GM19395 (cell line): ENCODE measurements around the gene LIX1L.

Experiments used
- ATAC-seq: cut with Tn5 transposase; IDR thresholded peaks from one replicate; pipeline ENCODE4 v1.9.1; 2021; ENCODE audit warnings: mild to moderate bottlenecking, moderate library complexity; ENCODE audit not compliant: unreplicated experiment

LIX1L gene

DNA sequence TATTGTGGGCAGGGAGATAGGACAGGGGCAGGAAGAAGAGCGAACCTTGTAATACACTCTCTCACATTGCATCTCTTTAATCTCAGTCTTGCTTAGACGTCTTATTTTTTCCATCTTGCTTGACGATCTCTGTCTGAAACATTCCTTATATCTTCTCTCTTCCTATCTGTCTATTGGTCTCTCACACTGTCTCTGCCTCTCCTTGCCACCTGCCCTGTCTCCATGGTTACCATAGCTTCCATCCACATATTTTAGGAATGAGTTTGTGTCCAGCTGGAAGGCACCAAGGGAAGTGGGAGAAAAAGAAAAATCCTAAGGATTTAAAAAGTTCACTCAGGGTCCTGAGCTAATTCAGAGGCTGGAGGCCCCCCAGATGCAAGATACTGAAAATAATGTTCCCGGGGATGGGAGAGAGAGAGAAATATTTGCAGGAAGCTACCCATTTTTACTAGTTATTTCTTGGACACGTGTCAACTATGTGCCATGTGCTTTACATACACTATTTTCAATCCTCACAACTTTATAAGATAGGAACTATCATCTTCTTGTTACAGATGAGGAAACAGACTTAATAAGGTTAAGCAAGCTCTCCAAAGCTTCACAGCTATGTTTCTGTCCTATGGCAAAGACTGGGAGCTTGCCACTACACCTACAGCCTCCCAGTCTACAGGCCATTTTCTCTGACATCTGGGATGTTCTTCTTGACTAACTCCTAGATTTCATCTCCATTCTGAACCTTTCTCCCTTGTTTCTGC lies 5.6 kb upstream of the LIX1L start:
- no peak for ATAC-seq

- no peak for ATAC-seq
Measured at GRCh38 chr1:145962157-145963102, 4.6 kb upstream of the LIX1L start.

GRCh38 chr1:145961425-145962156 lies 3.8 kb upstream of the LIX1L start:
- no peak for ATAC-seq

DNA sequence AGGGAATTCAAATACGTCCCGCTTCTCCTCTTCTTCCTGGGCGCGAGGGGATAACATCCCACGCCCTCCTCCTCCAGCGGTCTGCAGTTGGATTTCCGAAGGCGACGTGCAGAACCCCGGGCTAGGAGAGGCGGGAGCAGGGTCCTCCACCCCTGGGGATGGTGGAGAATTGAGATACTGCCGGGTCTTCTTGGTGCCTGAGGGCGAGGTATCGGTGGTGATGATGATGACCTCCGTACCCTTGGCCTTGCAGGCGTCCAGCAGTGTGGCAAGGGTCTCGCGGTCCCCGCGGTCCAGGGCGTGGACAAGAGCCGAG lies 3.2 kb upstream of the LIX1L start:
- no peak for ATAC-seq

- ATAC-seq, result no peak
Measured at GRCh38 chr1:145960468-145961108, 2.8 kb upstream of the LIX1L start.

GRCh38 chr1:145959957-145960467 lies 2.2 kb upstream of the LIX1L start:
- no peak for ATAC-seq

DNA sequence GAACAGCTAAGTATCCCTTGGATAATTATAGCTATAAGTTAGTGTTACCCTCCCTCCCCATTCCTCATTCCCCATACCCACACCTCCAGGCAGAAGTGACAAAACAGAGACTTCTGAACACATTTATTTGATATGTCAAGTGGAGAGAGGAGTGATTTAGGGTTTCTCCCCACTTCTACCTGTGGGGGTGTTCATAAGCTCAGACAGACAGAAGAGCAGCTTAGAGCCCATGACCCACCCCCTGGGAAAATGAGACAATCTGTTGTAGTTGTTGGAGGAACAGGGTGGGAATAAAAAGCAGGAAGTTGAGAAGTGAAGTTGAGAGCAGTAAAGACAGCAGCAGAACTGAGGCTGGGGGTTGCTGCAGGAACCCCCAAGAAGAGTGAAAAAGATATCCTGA lies 1.5 kb upstream of the LIX1L start:
- no peak for ATAC-seq

DNA sequence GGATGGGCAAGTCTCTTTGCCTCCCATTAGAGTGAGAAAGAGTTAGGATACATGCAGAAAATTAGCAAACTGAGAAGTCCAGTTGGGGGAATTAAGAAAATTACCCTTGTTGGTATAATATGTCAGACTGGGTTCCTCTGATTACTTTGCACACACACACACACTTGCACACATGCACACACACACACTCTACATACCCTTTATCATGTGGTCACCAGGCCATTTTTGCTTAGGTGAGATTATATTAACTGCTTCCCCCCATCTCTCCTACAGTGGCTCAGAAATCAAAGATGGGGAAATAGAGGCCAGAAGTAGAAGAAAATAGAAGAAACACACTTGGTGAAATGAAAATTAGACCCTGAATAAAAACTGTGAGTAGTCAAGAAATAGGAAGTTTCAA lies 917 bp upstream of the LIX1L start:
- ATAC-seq, result no peak

DNA sequence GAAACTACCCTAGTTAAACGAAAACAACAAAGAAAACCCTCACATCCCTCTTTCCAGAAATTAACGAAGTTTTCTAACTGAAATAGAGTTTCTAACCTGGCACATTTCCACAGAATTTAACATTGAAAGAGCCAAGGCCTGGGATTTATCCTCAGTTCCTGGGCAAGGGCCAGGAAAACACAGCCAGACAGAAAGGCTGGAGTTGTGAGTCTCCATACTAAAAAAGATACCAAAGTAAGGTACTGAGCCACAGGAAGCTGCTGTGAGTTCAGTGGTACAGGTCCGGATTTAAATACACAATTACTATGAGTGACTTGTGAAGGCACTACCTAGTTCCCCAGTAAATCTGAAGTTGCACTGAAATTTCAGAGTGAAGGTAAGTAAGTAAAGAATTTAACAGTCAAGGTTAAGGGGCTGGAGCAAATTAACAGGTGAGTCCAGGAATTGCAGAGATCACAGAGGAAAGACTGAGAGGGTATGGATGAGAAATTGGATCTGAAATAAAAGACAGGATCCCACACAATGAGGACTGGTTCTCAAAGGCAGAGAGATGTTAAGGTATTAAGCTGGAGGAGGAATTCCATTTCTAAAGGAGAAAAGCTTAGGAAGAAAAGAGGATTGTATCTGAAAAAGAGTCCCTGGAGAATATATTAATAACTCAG lies 905 bp downstream of the LIX1L start:
- no peak for ATAC-seq

- ATAC-seq, result no peak
Measured at GRCh38 chr1:145956361-145956760, 1.5 kb downstream of the LIX1L start.

- no peak for ATAC-seq
Measured at GRCh38 chr1:145955436-145955835, 2.4 kb downstream of the LIX1L start.

DNA sequence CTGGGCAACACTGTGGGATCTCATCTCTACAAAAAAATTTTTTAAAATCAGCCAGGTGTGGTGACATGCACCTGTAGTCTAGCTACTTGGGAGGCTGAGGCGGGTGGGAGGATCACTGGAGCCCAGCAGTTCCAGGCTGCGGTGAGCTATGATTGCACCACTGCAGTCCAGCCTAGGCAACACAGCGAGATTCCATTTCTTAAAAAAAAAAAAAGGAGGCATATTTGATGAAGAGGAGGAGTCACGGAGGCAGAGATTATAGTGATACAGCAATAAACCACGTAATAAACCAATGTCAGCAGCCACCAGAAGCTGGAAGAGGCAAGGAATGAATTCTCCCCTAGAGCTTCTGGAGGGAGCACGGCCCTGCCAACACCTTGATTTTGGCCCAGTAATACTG lies 4.0 kb downstream of the LIX1L start:
- ATAC-seq, result no peak

DNA sequence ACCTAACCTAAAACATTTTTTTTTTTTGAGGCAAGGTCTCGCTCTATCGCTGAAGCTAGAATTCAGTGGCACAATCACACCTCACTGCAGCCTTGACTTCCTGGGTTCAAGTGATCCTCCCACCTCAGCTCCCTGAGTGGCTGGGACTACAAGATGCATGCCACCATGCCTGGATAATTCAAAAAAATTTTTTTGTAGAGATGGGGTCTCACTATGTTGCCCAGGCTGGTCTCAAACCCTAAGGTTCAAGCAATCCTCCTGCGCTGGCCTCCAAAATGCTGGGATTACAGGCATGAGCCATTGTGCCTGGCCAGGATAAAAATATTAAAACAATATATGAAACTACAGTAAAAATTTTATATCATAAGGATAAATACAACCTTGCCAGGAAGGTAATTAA lies 4.9 kb downstream of the LIX1L start:
- no peak for ATAC-seq

DNA sequence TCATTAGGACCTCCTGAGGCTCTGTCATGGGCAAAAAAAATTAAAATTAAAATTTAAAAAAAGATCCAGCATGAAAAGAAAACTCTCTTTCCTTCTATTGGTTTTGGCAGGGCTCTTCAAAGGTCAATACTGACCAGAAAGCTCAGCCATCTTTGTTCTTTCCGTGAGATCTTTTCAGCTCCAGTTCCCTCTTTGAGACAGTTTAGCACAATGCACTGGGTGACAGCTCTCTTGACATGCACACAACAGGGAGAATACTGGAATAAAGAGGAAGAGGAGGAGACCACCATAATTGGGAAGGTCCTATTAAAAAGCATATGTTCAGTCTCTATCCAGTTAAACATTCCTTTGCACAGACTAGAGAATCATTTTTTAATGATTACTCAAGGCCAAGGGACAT lies 6.3 kb downstream of the LIX1L start:
- no peak for ATAC-seq

- ATAC-seq, result no peak
Measured at GRCh38 chr1:145949219-145949618, 8.6 kb downstream of the LIX1L start.

DNA sequence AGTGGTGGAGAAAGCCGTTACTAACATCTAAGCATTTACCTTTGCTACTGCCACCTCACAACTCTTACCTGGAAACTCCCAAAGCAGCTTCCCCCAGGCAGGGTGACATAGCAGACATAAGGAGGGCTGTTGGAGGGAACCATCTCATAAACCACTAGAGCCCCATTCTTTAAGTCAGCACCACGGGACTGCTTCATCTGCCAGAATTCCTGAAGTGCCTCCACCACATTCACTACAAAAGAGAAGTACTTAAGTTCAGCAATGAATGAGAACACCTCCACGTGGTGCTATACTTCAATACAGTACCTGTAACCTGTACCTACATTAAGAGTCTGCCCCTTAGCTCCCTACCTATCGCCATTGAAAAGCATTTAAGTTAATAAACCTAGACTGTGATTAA lies 10.3 kb downstream of the LIX1L start:
- ATAC-seq, result no peak

DNA sequence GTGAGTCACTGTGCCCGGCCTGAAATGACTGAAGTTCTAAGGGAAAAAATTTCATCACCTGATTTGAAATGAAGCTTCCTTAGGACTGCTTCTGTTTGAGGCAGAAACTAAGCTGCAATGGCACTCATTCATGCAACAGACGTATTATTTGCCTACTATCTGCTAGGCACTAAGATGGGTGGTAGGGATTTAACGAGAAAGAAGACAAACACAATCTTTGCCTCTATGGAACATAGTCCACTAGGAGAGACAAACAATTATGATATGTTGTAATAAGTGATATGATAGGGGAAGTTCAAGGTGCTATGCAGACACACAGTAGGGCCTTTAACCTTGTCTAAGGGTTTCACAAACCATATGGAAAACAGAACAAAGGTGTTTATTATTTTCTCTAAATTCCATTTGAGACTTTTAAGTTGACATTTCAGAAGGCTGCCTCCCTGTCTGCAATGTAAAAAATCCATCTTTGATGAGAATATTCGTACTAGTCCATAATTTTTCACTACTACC lies 11.3 kb downstream of the LIX1L start:
- ATAC-seq, result no peak

DNA sequence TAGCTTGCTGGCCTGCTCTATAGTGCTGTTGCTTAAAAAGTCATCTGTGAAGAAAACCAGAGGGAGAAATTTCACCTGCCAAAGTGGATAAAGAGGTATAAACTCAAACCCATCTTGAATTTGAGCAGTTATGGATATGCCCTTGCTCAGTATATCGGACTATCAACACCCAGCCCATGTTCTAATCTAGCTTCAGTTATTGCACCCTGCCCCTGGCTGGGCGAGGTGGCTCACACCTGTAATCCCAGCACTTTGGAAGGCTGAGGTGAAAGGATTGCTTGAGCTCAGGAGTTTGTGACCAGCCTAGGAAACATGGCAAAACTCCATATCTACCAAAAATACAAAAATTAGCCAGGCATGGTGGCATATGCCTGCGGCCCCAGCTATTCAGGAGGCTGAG lies 13.3 kb downstream of the LIX1L start:
- no peak for ATAC-seq

GRCh38 chr1:145942871-145943270 lies 14.9 kb downstream of the LIX1L start:
- no peak for ATAC-seq

DNA sequence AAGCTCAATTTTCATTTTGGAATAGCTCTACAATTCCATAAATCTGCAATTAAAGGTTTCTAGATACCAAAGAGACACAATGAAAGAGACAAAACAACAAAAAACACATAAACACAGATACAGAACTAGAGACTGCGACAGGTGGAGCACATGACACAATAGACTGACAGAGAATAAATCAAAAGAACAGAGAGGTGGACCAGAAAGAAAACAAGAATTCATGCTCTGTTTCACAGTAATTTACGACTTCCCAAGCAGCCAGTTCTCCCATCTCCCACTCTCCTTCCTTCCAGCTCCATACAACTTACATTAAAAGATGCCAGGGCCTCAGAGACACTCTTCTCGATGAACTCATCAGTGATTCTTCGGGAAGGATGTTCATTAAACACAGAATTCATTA lies 15.4 kb downstream of the LIX1L start:
- no peak for ATAC-seq
